Umbilical cord (tissue), 2 donors: ENCODE measurements around the gene KCNJ14. TPM values are rescaled to one million over a fixed set of nuclear protein-coding genes. Genes with fewer than 3 reads are reported as not detected.
"Not testable (repeated sequence)": the region's sequence is repeated elsewhere in the genome, so short reads cannot be mapped to it uniquely, and the experiment has no call there.

Source experiments
- DNase-seq: peaks from one replicate; pipeline ENCODE4 v3.0.0-alpha.2; 2015; ENCODE audit warnings: low spot score
- total RNA-seq: library from RNA; depleted of rRNA; stranded (reverse); fragments of >200 nt; gene quantifications from one replicate; pipeline ENCODE4 v1.2.3, GENCODE V29; 2014; ENCODE audit warnings: low replicate concordance; ENCODE audit not compliant: insufficient read depth

KCNJ14 gene
- total RNA-seq, 1 donor from 2014 or later: 0.48 TPM

- DNase-seq: no peak
These were observed 15.5 kb downstream of the KCNJ14 start for GRCh38 chr19:48470856-48471255.

DNA sequence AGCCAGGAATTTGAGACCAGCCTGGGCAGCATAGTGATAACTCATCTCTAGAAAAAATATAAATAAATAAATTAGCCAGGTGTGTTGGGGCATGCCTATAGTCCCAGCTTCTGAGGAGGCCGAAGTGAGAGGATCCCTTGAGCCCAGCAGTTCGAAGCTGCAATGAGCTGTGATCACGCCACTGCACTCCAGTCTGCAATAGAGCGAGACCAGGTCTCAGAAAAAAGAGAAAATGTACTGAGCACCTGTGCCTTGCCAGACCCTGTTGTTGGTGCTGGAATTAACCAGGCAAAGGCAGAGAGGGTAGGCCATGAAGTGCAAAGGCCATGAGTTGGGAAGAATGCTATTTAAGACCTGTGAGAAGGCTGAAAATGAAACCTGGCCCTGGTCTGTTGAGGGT is 16.5 kb downstream of the KCNJ14 start:
- DNase-seq: no peak

- DNase-seq: no peak
These were observed 18.0 kb downstream of the KCNJ14 start for GRCh38 chr19:48473161-48473966.

DNA sequence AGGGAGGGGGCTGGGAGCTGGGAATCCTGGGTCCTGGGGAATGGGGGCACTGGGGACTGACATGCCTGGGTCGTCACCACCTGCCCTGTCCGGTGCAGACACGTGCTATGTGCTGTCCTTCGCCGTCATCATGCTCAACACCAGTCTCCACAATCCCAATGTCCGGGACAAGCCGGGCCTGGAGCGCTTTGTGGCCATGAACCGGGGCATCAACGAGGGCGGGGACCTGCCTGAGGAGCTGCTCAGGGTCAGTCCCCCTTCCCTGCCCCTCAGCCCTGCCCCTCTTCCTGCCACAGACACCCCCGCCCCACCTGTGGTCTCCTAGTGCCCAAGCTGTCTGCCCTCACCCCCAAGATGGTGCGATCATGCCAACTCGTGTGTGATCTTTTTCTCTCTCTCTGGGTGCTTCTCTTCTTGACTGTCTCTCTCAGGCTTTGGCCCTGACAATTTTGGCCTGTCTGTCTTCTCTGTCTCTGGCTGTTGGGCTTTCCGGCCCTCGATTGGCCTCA is 18.8 kb downstream of the KCNJ14 start:
- DNase-seq: no peak

DNA sequence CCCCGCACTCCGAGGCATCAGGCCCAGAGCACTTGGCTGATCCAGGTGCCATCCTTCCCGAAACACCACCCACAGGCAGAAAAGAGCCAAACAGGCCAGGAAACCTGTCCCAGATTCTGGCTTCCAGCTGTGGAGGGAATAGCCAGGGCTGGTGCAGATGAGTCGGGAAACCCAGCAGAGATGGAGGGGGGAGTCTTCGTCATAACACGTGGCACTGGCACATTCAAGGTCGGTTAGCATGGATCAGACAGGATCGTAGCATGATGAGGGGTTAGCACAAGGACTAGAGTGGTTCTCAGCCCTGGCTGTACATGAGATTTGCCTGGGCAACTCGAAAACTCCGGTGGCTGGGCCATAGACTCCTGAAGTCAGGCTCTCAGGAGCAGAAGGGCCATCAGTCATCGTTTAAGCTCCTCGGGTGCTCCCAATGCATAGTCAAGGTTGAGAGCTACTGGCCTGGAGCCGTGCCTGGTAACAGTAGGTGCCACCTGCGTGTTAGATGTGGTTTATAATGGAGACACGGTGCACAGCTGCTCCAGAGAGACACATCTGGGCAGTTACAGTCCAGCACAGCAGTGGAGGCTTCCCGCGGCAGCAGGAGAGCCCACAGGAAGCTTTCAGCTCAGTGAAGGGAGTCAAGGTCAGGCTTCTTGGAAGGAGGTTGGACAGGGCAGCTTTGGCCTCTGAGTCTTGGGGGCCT is 20.1 kb downstream of the KCNJ14 start:
- no peak for DNase-seq

DNA sequence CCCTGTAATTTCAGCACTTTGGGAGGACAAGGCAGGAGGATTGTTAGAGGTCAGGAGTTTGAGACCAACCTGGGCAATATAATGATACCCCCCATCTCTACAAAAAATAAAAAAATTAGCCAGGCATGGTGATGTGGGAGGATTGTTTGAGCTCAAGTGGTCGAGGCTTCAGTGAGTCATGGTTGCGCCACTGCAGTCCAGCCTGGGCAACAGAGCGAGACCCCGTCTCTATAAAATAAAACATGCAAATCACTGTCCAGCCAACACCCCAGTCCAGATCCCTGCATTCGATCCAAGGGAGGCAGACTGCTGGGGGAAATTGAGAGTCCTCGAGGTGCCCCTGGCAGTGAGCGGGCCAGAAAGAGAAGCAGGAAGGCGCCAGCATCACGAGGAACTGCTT is 20.8 kb downstream of the KCNJ14 start:
- no peak for DNase-seq

DNA sequence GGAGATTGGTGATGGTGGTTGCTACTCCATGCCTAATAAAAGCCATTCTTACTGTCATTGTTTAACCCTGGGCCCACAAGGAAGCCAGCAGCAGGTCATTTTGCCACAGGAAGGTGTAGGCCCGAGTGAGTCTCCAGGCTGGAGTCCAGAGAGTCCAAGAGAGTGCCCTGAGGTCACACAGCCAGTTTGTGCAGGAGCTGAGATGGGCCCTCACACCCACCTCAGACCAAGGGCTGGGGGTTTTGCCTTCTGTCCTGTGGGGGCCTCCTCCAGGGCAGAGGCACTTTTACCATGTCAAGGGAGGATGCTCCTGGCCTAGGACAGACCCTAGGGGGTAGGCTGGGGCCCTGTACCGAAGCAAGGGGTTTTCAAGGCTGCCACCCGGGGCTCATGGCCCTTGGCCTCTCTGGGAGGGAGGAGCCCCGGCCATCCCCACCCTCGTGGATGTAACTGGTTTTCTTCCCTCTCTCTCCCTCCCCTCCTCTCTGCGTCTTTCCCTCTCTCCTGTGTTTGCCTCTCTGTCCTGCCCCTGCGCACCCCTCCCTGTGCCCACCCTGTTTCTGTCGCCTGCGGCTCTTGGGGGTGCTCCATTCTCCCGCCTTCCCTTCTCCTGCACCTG is 21.8 kb downstream of the KCNJ14 start:
- no peak for DNase-seq

- peak; percentile 63 for DNase-seq
These were observed 22.4 kb downstream of the KCNJ14 start for GRCh38 chr19:48477698-48478338.

- no peak for DNase-seq
These were observed 23.2 kb downstream of the KCNJ14 start for GRCh38 chr19:48478339-48479256.

DNA sequence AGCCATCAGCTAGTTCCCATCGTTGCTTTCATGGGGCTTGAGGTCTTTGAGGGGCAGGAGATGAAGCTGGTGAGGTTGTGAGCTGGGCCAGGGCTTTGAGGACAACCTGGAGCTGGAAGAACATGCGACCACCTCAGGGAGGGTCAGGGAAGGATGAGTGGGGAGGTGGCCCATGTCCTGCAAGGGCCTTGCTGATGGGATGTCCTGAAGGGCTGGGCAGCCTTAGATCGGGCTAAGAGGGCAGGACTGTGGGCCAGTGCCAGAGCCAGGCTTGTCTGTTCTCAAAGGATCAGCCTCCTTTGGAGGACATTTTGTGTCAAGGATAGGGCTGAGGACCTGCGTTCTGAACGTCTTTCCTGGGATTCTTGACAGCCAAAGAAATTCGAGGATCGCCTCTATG is 24.3 kb downstream of the KCNJ14 start:
- DNase-seq: no peak

GRCh38 chr19:48480183-48480557 is 24.8 kb downstream of the KCNJ14 start:
- peak; percentile 66 for DNase-seq

- DNase-seq: peak; percentile 75
These were observed 25.5 kb downstream of the KCNJ14 start for GRCh38 chr19:48480558-48481500.

DNA sequence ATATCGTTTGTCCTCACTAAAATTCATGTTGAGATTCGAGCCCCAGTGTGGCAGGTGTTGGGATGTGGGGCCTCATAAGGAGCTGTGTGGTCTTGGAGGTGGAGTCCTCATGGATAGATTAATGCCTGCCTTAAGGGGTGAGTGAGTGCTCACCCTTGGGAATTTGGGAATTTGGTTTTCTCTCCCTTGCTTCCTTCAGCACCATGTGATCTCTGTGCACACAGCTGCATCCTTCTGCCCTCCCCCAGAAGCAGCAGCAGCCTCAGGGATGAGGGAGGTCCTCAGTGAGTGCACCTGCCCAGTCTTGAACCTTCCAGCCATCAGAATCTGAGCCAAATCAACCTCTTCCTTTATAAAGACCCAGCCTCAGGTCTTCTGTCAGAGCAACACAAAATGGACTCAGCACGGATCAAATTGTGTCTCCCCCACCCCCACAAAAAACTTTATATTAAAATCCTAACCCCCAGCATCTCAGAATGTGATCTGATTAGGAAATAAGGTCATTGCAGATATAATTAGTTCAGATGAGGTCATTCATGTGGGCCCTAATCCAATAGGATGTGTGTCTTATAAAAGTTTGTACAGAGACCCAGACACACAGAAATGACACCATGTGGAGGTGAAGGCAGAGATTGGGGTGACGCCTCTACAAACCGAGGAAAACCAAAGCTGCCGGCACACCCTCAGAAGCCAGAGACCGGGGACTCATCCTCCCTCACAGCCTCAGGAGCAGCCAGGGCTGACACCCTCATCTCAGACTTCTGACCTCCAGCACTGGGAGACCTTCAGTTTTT is 26.7 kb downstream of the KCNJ14 start:
- DNase-seq: no peak

GRCh38 chr19:48483301-48483700 is 27.9 kb downstream of the KCNJ14 start:
- DNase-seq: no peak

- no peak for DNase-seq
These were observed 29.0 kb downstream of the KCNJ14 start for GRCh38 chr19:48484247-48484893.

DNA sequence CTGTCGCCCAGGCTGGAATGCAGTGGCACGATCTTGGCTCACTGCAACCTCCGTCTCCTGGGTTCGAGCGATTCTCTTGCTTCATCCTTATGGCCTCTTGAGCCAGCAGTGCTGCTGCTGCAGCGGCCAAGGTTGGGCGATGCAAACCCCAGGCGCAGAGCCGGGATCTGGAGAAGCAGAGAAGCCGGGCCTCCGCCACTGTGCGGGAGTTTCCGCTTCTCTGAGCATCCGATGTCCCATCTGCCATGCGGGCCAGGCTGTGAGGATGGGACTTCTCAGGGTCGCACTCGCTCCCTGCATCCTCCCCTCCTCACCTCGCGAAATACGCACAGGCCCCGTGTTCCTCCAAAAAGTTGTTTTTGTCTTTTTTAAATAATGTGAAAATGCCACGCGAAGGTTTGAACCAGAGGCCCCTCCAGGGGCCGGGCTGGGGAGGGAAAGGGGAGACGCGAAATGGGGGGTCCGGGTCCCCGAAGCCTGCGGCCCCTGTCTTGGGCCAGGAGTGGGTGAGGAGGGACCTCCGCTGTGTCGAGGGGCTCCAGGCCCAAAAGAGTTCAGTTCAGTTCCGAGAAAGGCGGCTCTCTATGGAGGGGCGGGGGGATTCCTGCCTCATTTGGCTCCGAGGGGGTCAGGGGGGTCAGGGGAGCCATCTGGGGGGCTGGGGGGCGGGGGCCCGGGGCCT is 29.7 kb downstream of the KCNJ14 start:
- DNase-seq: no peak

DNA sequence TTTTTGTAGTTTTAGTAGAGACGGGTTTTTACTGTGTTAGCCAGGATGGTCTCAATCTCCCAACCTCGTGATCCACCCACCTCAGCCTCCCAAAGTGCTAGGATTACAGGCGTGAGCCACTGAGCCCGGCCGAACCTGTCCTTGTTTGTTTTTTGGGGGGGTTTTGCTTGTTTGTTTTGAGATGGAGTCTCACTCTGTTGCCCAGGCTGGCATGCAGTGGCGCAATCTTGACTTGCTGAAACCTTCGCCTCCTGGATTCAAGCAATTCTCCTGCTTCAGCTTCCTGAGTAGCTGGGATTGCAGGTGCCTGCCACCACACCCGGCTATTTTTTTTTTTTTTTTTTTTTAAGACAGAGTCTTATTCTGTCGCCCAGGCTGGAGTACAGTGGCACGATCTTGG is 31.3 kb downstream of the KCNJ14 start:
- DNase-seq: not testable (repeated sequence)

DNA sequence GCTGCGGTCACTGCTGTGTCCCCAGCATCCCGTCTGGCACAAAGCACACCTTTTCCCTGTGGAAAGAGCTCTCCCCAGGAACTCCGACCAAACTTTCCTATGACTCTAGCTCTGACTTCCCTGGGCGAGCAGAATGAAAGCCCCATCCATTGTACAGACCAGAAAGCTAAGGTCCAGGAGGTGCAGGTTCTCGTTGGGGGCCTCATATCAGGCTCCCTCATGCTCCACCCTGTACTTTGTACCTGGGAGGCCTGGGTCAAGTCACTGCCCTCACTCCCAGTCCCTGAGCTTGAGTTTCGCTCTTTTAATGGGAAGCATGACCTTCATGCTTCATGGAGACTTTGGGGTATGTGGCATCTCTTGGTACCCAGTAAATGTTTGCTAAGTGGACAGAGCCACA is 32.2 kb downstream of the KCNJ14 start:
- DNase-seq: no peak
